ENCODE data around the gene CLEC11A. TPM values are rescaled to one million over a fixed set of nuclear protein-coding genes. Genes with fewer than 3 reads are reported as not detected.
"Not testable (repeated sequence)": the region's sequence is repeated elsewhere in the genome, so short reads cannot be mapped to it uniquely, and the experiment has no call there.

Gene CLEC11A
- total RNA-seq, 1 donor from 2014 or later: 37.3 TPM

DNA sequence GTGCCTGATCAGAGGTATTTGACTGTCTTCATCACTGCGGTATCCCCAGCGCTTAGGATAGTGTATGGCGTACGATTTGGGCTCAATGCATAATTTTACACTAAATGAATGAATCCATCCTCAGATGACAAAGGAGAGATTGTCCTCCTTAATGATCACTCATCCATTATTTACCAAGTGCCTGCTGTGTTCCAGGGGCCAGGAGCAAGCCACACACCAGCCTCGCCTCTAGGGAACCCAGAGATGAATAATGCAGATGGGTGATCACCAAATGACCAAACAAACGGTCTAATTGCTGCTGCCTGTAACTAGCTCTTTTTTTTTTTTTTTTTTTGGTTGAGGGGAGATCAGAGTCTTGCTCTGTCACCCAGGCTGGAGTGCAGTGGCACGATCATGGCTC, 41.2 kb downstream of the CLEC11A start:
- H3K9me3 Mint-ChIP-seq (ENCODE audit: unreplicated experiment): peaks cover 27% of the 10 kb centered on the region
- TF ChIP-seq, protein P1, sequence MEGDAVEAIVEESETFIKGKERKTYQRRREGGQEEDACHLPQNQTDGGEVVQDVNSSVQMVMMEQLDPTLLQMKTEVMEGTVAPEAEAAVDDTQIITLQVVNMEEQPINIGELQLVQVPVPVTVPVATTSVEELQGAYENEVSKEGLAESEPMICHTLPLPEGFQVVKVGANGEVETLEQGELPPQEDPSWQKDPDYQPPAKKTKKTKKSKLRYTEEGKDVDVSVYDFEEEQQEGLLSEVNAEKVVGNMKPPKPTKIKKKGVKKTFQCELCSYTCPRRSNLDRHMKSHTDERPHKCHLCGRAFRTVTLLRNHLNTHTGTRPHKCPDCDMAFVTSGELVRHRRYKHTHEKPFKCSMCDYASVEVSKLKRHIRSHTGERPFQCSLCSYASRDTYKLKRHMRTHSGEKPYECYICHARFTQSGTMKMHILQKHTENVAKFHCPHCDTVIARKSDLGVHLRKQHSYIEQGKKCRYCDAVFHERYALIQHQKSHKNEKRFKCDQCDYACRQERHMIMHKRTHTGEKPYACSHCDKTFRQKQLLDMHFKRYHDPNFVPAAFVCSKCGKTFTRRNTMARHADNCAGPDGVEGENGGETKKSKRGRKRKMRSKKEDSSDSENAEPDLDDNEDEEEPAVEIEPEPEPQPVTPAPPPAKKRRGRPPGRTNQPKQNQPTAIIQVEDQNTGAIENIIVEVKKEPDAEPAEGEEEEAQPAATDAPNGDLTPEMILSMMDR (IDR thresholded peaks at IDR 0.05; ENCODE audit: unreplicated experiment): no peak
- H3K27me3 Mint-ChIP-seq (ENCODE audit: unreplicated experiment): peaks cover 7% of the 10 kb centered on the region
- no peaks in the 10 kb centered on the region for H3K4me1 Mint-ChIP-seq (ENCODE audit: unreplicated experiment)
- no peak for DNase-seq (ENCODE audit: low spot score)
- no peak overlapping the region for H3K4me3 Mint-ChIP-seq (ENCODE audit: unreplicated experiment)
- peaks cover 7% of the 10 kb centered on the region for H3K36me3 Mint-ChIP-seq (ENCODE audit: low read depth, unreplicated experiment)
- no peak overlapping the region for H3K27ac Mint-ChIP-seq (ENCODE audit: unreplicated experiment)

DNA sequence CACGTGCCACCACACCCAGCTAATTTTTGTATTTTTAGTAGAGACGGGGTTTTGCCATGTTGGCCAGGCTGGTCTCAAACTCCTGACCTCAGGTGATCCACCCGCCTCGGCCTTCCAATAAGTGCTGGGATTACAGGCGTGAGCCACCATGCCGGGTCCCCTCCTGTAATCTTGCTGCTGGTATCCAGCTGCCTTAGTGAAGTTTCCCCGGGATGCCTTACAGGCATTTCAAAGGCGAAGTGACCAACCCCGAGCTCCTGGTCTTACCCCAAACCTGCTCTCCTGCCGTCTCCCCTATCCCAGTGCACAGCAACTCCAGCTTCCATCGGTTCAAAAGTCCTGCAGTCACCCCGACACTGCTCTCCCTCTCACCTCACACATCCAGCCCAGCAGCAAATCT, 43.6 kb downstream of the CLEC11A start:
- not testable (repeated sequence) for H3K27me3 Mint-ChIP-seq (ENCODE audit: unreplicated experiment); DNase-seq (ENCODE audit: low spot score)

DNA sequence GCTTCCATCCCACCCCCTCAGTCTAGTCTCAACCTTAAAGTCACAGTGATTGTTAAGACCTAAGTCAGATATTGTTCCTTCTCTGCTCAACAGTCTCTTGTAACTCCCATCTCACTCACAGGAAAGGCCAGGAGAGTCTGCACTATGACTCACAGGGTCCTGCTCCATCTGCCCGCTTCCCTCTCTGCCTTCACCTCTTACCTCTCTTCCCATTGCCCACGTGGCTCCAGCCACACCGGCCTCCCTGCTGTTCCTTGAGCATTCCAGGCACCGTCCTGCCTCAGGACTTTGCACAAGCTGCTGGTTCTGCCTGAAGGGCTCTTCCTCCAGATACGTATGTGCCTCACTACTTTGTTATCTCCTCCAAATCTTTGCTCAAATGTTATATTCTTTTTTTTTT, 44.1 kb downstream of the CLEC11A start:
- not testable (repeated sequence) for H3K27me3 Mint-ChIP-seq (ENCODE audit: unreplicated experiment); H3K4me3 Mint-ChIP-seq (ENCODE audit: unreplicated experiment); DNase-seq (ENCODE audit: low spot score); H3K36me3 Mint-ChIP-seq (ENCODE audit: low read depth, unreplicated experiment); H3K4me1 Mint-ChIP-seq (ENCODE audit: unreplicated experiment)
- Mint-ChIP-seq H3K27ac (ENCODE audit: unreplicated experiment) (peak overlapping the region; percentile 22), H3K9me3 (ENCODE audit: unreplicated experiment) (peaks cover 21% of the 10 kb centered on the region)

More for the DNA sequence above, 43.6 kb downstream of the CLEC11A start:
- not testable (repeated sequence) for H3K4me1 Mint-ChIP-seq (ENCODE audit: unreplicated experiment); H3K36me3 Mint-ChIP-seq (ENCODE audit: low read depth, unreplicated experiment); H3K4me3 Mint-ChIP-seq (ENCODE audit: unreplicated experiment); H3K27ac Mint-ChIP-seq (ENCODE audit: unreplicated experiment)
- peaks cover 21% of the 10 kb centered on the region for H3K9me3 Mint-ChIP-seq (ENCODE audit: unreplicated experiment)

DNA sequence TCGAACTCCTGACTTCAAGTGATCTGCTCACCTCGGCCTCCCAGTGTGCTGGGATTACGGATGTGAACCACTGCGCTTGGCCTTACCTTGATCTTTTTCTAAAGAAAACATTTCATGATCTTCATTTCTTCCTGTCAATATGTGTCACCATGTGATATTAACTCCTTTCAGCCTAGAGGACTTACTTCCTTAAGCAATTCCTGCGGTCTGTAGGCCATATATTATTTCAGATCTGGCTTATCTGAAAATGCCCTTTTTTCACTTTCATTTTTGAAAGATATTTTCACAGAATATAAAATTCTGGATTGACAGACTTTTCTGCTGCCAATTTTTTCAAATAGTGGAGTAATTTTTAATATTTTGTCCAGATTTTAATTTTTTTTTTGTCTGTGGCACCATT, 45.1 kb downstream of the CLEC11A start:
- peaks cover 7% of the 10 kb centered on the region for H3K27me3 Mint-ChIP-seq (ENCODE audit: unreplicated experiment)
- H3K4me3 Mint-ChIP-seq (ENCODE audit: unreplicated experiment): no peak overlapping the region
- H3K9me3 Mint-ChIP-seq (ENCODE audit: unreplicated experiment): peaks cover 21% of the 10 kb centered on the region
- TF ChIP-seq, protein P1 (IDR thresholded peaks at IDR 0.05; ENCODE audit: unreplicated experiment): no peak
- peaks cover 8% of the 10 kb centered on the region for H3K36me3 Mint-ChIP-seq (ENCODE audit: low read depth, unreplicated experiment)
- H3K27ac Mint-ChIP-seq (ENCODE audit: unreplicated experiment): no peak overlapping the region
- H3K4me1 Mint-ChIP-seq (ENCODE audit: unreplicated experiment): no peaks in the 10 kb centered on the region
- no peak for DNase-seq (ENCODE audit: low spot score)

DNA sequence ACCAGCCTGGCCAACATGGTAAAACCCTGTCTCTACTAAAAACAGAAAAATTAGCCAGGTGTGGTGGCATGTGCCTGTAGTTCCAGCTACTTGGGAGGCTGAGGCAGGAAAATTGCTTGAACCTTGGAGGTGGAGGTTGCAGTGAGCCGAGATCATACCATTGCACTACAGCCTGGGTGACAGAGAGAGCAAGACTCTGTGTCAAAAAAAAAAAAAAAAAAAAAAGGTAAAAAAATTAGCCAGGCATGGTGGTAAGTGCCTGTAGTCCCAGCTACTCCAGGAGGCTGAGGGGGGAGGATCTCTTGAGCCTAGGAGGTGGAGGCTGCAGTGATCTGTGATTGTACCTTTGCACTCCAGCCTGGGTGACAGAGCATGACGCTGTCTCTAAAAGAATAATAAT, 47.0 kb downstream of the CLEC11A start, which contains the start of gene GPR32:
Gene GPR32, plus strand, starts transcription at position 301 of the 400 bp plus-strand sequence. CDS start 137 bp downstream, outside the sequence.
- Mint-ChIP-seq H3K9me3 (ENCODE audit: unreplicated experiment) (peaks cover 20% of the 10 kb centered on the region), H3K4me3 (ENCODE audit: unreplicated experiment) (peak within 1 kb of the TSS; percentile 5)
- H3K27me3 Mint-ChIP-seq (ENCODE audit: unreplicated experiment); H3K4me1 Mint-ChIP-seq (ENCODE audit: unreplicated experiment); H3K27ac Mint-ChIP-seq (ENCODE audit: unreplicated experiment); DNase-seq (ENCODE audit: low spot score); H3K36me3 Mint-ChIP-seq (ENCODE audit: low read depth, unreplicated experiment): not testable (repeated sequence)

DNA sequence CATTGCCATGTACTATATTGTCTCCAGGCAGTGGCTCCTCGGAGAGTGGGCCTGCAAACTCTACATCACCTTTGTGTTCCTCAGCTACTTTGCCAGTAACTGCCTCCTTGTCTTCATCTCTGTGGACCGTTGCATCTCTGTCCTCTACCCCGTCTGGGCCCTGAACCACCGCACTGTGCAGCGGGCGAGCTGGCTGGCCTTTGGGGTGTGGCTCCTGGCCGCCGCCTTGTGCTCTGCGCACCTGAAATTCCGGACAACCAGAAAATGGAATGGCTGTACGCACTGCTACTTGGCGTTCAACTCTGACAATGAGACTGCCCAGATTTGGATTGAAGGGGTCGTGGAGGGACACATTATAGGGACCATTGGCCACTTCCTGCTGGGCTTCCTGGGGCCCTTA, 47.7 kb downstream of the CLEC11A start:
- Mint-ChIP-seq H3K4me3 (ENCODE audit: unreplicated experiment) (peak overlapping the region; percentile 5), H3K4me1 (ENCODE audit: unreplicated experiment) (no peaks in the 10 kb centered on the region), H3K27ac (ENCODE audit: unreplicated experiment) (no peak overlapping the region)

More for the DNA sequence above, 47.7 kb downstream of the CLEC11A start:
- peaks cover 7% of the 10 kb centered on the region for H3K27me3 Mint-ChIP-seq (ENCODE audit: unreplicated experiment)
- H3K36me3 Mint-ChIP-seq (ENCODE audit: low read depth, unreplicated experiment): peaks cover 4% of the 10 kb centered on the region
- peaks cover 19% of the 10 kb centered on the region for H3K9me3 Mint-ChIP-seq (ENCODE audit: unreplicated experiment)
- TF ChIP-seq, protein P1 (IDR thresholded peaks at IDR 0.05; ENCODE audit: unreplicated experiment): no peak
- DNase-seq (ENCODE audit: low spot score): no peak

All from endothelial cell (in vitro differentiated cells).